Measurements from ENCODE around the gene ANKRD16.
"Not testable (repeated sequence)": the region's sequence is repeated elsewhere in the genome, so short reads cannot be mapped to it uniquely, and the experiment has no call there.

GRCh38 chr10:5836181-5836580 lies 53.5 kb downstream of the ANKRD16 start:
- TF ChIP-seq POLR2AphosphoS5 (IDR thresholded peaks at IDR 0.05; ENCODE audit: low read depth, low read length), result not testable (repeated sequence)
- TF ChIP-seq, protein P1, sequence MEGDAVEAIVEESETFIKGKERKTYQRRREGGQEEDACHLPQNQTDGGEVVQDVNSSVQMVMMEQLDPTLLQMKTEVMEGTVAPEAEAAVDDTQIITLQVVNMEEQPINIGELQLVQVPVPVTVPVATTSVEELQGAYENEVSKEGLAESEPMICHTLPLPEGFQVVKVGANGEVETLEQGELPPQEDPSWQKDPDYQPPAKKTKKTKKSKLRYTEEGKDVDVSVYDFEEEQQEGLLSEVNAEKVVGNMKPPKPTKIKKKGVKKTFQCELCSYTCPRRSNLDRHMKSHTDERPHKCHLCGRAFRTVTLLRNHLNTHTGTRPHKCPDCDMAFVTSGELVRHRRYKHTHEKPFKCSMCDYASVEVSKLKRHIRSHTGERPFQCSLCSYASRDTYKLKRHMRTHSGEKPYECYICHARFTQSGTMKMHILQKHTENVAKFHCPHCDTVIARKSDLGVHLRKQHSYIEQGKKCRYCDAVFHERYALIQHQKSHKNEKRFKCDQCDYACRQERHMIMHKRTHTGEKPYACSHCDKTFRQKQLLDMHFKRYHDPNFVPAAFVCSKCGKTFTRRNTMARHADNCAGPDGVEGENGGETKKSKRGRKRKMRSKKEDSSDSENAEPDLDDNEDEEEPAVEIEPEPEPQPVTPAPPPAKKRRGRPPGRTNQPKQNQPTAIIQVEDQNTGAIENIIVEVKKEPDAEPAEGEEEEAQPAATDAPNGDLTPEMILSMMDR (IDR thresholded peaks at IDR 0.05), result not testable (repeated sequence)

All from Panc1 (cell line).